Measurements from ENCODE around the gene INKA2. TPM values are rescaled to one million over a fixed set of nuclear protein-coding genes. Genes with fewer than 3 reads are reported as not detected.

INKA2 gene
- total RNA-seq, 2 donors from 2014 or later: 3.8 to 7.3 TPM

DNA sequence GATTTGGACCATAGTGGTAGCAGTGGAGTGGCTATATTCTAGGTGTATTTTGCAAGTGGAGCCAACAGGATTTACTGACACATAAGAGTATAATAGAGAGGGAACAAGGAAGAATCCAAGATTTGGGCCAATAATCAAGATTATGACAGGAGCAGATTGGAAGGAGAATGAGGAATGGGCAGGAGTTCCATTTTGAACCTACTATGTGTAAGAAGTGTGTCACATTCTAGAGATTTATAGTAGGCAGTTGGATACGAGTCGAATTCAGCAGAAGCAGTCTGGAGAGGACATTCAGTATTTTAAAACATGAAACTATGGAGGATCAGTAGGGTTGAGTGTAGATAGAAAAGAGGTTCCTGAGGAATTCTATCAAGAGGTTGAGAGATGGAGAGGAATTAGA is 21.7 kb downstream of the INKA2 start:
- Histone ChIP-seq H3K27ac (no peak overlapping the region), H3K4me3 (no peak overlapping the region), H3K4me1 (ENCODE audit: control insufficient read depth in 1 of 2, low read depth in 2 of 2) (peaks cover 13 to 16% of the 10 kb centered on the region in 2 donors), H3K36me3 (no peaks in the 10 kb centered on the region), H3K9me3 (no peaks in the 10 kb centered on the region), H3K27me3 (replicated peaks; ENCODE audit: insufficient read depth) (no peaks in the 10 kb centered on the region)
- no peak for ATAC-seq (ENCODE audit: insufficient number of reproducible peaks, low FRiP score, low read depth)
- no peak for DNase-seq (ENCODE audit: low spot score)
- TF ChIP-seq, protein P1, sequence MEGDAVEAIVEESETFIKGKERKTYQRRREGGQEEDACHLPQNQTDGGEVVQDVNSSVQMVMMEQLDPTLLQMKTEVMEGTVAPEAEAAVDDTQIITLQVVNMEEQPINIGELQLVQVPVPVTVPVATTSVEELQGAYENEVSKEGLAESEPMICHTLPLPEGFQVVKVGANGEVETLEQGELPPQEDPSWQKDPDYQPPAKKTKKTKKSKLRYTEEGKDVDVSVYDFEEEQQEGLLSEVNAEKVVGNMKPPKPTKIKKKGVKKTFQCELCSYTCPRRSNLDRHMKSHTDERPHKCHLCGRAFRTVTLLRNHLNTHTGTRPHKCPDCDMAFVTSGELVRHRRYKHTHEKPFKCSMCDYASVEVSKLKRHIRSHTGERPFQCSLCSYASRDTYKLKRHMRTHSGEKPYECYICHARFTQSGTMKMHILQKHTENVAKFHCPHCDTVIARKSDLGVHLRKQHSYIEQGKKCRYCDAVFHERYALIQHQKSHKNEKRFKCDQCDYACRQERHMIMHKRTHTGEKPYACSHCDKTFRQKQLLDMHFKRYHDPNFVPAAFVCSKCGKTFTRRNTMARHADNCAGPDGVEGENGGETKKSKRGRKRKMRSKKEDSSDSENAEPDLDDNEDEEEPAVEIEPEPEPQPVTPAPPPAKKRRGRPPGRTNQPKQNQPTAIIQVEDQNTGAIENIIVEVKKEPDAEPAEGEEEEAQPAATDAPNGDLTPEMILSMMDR (IDR thresholded peaks at IDR 0.05): no peak

DNA sequence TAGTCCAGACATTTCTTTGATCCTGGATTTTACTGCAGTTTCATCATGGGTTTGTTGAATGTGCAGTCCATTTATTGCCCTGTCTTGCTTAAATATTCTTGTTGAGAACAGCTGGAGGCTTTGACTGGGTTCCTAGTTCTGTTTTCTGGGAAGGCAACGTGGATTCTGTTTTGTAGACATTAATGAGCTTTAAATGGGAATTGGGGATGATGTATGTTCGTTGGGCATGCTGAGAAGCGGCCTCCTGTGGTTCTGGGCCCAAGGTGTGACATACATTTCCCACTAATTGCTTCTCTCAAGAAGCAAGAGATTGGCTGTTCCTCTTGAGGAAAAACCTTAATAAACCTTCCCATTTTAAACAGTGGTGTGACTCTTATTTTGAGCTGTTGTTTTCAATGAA is 22.9 kb downstream of the INKA2 start:
- Histone ChIP-seq H3K4me3 (no peak overlapping the region), H3K9me3 (no peaks in the 10 kb centered on the region), H3K4me1 (ENCODE audit: control insufficient read depth in 1 of 2, low read depth in 2 of 2) (peaks cover 11 to 14% of the 10 kb centered on the region in 2 donors), H3K36me3 (no peaks in the 10 kb centered on the region), H3K27ac (no peak overlapping the region), H3K27me3 (replicated peaks; ENCODE audit: insufficient read depth) (no peaks in the 10 kb centered on the region)
- ATAC-seq (ENCODE audit: insufficient number of reproducible peaks, low FRiP score, low read depth) (no peak), DNase-seq (ENCODE audit: low spot score) (no peak)
- TF ChIP-seq, protein P1 (IDR thresholded peaks at IDR 0.05): no peak

DNA sequence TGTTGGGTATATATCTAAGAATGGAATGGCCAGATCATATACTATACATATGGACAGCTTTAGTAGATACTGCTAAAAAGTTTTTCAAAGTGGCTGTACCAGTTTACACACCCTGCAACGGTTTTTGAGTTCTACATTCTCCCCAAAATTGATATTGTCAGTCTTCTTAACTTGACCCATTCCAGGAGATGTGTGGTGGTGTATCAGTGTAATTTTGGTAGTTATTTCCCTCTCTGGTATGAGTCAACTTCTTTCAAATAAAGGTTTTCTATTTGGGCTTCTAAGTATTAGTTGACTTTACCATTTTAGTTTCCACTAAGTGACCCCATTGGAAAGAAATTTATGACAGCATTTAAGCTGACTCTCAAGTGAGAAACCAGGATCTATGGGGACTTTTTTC is 29.2 kb downstream of the INKA2 start:
- ATAC-seq (ENCODE audit: insufficient number of reproducible peaks, low FRiP score, low read depth) (no peak), DNase-seq (ENCODE audit: low spot score) (no peak)
- Histone ChIP-seq H3K4me3 (no peak overlapping the region), H3K36me3 (peaks cover 11% of the 10 kb centered on the region), H3K27me3 (replicated peaks; ENCODE audit: insufficient read depth) (no peaks in the 10 kb centered on the region), H3K4me1 (ENCODE audit: control insufficient read depth in 1 of 2, low read depth in 2 of 2) (no peaks in the 10 kb centered on the region), H3K9me3 (no peaks in the 10 kb centered on the region), H3K27ac (no peak overlapping the region)
- TF ChIP-seq, protein P1 (IDR thresholded peaks at IDR 0.05): no peak

DNA sequence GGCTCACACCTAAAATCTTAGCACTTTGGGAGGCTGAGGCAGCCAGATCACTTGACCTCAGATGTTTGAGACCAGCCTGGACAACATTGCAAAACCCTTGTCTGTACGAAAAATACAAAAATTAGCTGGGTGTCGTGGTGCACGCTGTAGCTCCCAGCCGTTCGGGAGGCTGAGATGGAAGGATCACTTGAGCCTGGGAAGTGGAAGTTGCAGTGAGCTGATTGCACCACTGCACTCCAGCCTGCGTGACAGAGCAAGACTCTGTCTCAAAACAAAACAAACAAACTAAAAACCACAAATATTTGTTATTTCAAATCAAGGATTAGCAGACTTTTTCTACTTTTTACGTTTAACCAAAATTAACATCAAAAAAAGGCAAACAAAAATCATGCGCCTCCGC is 31.3 kb downstream of the INKA2 start:
- H3K36me3 ChIP-seq: peaks cover 14% of the 10 kb centered on the region
- no peak for DNase-seq (ENCODE audit: low spot score)

DNA sequence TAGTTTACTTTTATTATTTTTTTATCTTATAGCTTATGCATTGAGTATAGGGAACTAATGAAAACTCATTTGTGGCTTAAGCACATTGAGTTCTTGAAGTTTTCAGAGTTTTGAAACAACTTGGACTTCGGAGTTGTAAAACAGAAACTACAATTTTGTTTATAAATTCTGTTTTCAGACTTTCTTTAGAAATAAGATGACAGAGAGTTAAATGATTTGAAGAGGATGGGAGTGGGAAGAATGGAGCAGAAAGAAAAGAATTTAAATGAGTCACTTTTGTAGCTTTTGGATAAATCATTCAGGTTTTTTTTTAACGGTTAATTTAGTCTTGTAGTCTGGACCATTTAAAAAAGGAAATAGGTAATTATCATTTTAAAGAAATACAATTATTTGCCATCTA is 32.3 kb downstream of the INKA2 start:
- TF ChIP-seq, protein P1 (IDR thresholded peaks at IDR 0.05): no peak
- Histone ChIP-seq H3K27me3 (replicated peaks; ENCODE audit: insufficient read depth) (no peaks in the 10 kb centered on the region), H3K4me1 (ENCODE audit: control insufficient read depth in 1 of 2, low read depth in 2 of 2) (no peaks in the 10 kb centered on the region), H3K9me3 (no peaks in the 10 kb centered on the region), H3K27ac (no peak overlapping the region), H3K4me3 (no peak overlapping the region), H3K36me3 (peaks cover 14% of the 10 kb centered on the region)
- DNase-seq (ENCODE audit: low spot score): no peak
- no peak for ATAC-seq (ENCODE audit: insufficient number of reproducible peaks, low FRiP score, low read depth)

More for the DNA sequence above, 31.3 kb downstream of the INKA2 start:
- Histone ChIP-seq H3K9me3 (no peaks in the 10 kb centered on the region), H3K27ac (no peak overlapping the region), H3K4me1 (ENCODE audit: control insufficient read depth in 1 of 2, low read depth in 2 of 2) (no peaks in the 10 kb centered on the region), H3K4me3 (no peak overlapping the region), H3K27me3 (replicated peaks; ENCODE audit: insufficient read depth) (no peaks in the 10 kb centered on the region)
- TF ChIP-seq, protein P1 (IDR thresholded peaks at IDR 0.05): no peak
- ATAC-seq (ENCODE audit: insufficient number of reproducible peaks, low FRiP score, low read depth): no peak
